GM23338 (cell line): ENCODE data around the gene TEX35. TPM values are rescaled to one million over a fixed set of nuclear protein-coding genes. Genes with fewer than 3 reads are reported as not detected.

ENCODE experiments used
- ATAC-seq: fragments of 200-7000 bp; cut with Tn5 transposase; 3 replicates; pipeline ENCODE4 v1.9.1; 2020
- DNase-seq: peaks from one replicate; pipeline ENCODE4 v3.0.0-alpha.2; 2015; ENCODE audit warnings: low spot score
- H2AFZ ChIP-seq: fragments of 200-600 bp; sonication (generic); 2 replicates; pipeline ENCODE4 v1.8.0; 2016; ENCODE audit warnings: antibody characterized with exemption, mild to moderate bottlenecking, moderate library complexity
- H3F3A ChIP-seq: fragments of 200-600 bp; sonication (generic); replicated peaks from 2 replicates; pipeline ENCODE4 v1.8.0; 2017; ENCODE audit warnings: antibody characterized with exemption, mixed run types, low read depth
- H3K27ac ChIP-seq: fragments of 200-600 bp; sonication (generic); 2 replicates; pipeline ENCODE4 v1.6.1; 2016; ENCODE audit warnings: low read depth
- H3K27me3 ChIP-seq: fragments of 200-600 bp; sonication (generic); 2 replicates; pipeline ENCODE4 v1.8.0; 2016; ENCODE audit warnings: mild to moderate bottlenecking, mixed run types, moderate library complexity; ENCODE audit not compliant: insufficient read depth
- H3K36me3 ChIP-seq: fragments of 200-600 bp; sonication (generic); 2 replicates; pipeline ENCODE4 v1.8.0; 2016; ENCODE audit warnings: mild to moderate bottlenecking; ENCODE audit not compliant: insufficient read depth
- H3K4me1 ChIP-seq: fragments of 200-600 bp; sonication (generic); 2 replicates; pipeline ENCODE4 v1.8.0; 2016; ENCODE audit warnings: mild to moderate bottlenecking, moderate library complexity; ENCODE audit not compliant: insufficient read depth
- H3K4me2 ChIP-seq: fragments of 200-600 bp; sonication (generic); 2 replicates; pipeline ENCODE4 v1.7.1; 2017; ENCODE audit warnings: mixed run types
- H3K4me3 ChIP-seq: fragments of 200-600 bp; sonication (generic); 2 replicates; pipeline ENCODE4 v1.6.1; 2016; ENCODE audit warnings: mixed run types
- H3K79me2 ChIP-seq: fragments of 200-600 bp; sonication (generic); replicated peaks from 2 replicates; pipeline ENCODE4 v1.8.0; 2017; ENCODE audit warnings: mild to moderate bottlenecking; ENCODE audit not compliant: insufficient read depth
- H3K9me2 ChIP-seq: fragments of 200-600 bp; sonication (generic); 2 replicates; pipeline ENCODE4 v1.8.0; 2017; ENCODE audit not compliant: insufficient read depth
- H4K20me1 ChIP-seq: fragments of 200-600 bp; sonication (generic); replicated peaks from 2 replicates; pipeline ENCODE4 v1.8.0; 2017; ENCODE audit warnings: mild to moderate bottlenecking; ENCODE audit not compliant: insufficient read depth
- H3K27ac Mint-ChIP-seq: 2 replicates; pipeline ENCODE4 v1.8.0; 2020; ENCODE audit warnings: inconsistent platforms, mild to moderate bottlenecking, moderate library complexity, mixed read lengths
- H3K27me3 Mint-ChIP-seq: 3 replicates; pipeline ENCODE4 v1.8.0; 2022; ENCODE audit warnings: low read depth, mild to moderate bottlenecking, moderate library complexity, mixed read lengths, inconsistent platforms; ENCODE audit not compliant: insufficient read depth, poor library complexity
- H3K36me3 Mint-ChIP-seq: 3 replicates; pipeline ENCODE4 v1.8.0; 2021; ENCODE audit warnings: low read depth, mild to moderate bottlenecking, inconsistent platforms, moderate library complexity, mixed read lengths
- H3K4me1 Mint-ChIP-seq: 3 replicates; pipeline ENCODE4 v1.8.0; 2020; ENCODE audit warnings: mild to moderate bottlenecking, inconsistent platforms, mixed read lengths
- H3K4me3 Mint-ChIP-seq: 3 replicates; pipeline ENCODE4 v1.8.0; 2021; ENCODE audit warnings: moderate library complexity, mild to moderate bottlenecking, inconsistent platforms, mixed read lengths
- H3K9me3 Mint-ChIP-seq: 3 replicates; pipeline ENCODE4 v1.8.0; 2020; ENCODE audit warnings: moderate library complexity, mild to moderate bottlenecking, inconsistent platforms, mixed read lengths
- CREB1 ChIP-seq: fragments of 250-450 bp; sonication (Bioruptor Pico); IDR thresholded peaks from 2 replicates; pipeline ENCODE4 v1.5.0; 2020; ENCODE audit warnings: low read depth, mild to moderate bottlenecking, moderate library complexity
- ETS1 ChIP-seq: IDR thresholded peaks from 2 replicates; pipeline ENCODE4 v1.6.1; 2016; ENCODE audit warnings: antibody characterized with exemption
- EZH2phosphoT487 ChIP-seq: fragments of 200-600 bp; sonication (generic); IDR thresholded peaks from one replicate; pipeline ENCODE4 v1.8.1; 2018; ENCODE audit warnings: antibody characterized with exemption; ENCODE audit not compliant: unreplicated experiment
- JUNB ChIP-seq: IDR thresholded peaks from one replicate; pipeline ENCODE4 v1.6.1; 2016; ENCODE audit warnings: antibody characterized with exemption; ENCODE audit not compliant: unreplicated experiment
- NANOG ChIP-seq: IDR thresholded peaks from 2 replicates; pipeline ENCODE4 v1.6.1; 2016; ENCODE audit warnings: antibody characterized with exemption, borderline replicate concordance
- POLR2AphosphoS5 ChIP-seq: IDR thresholded peaks from 2 replicates; pipeline ENCODE4 v1.6.1; 2016; ENCODE audit warnings: antibody characterized with exemption, low read depth
- STAT1 ChIP-seq: IDR thresholded peaks from one replicate; pipeline ENCODE4 v1.6.1; 2016; ENCODE audit warnings: antibody characterized with exemption; ENCODE audit not compliant: unreplicated experiment
- ZNF114 ChIP-seq: fragments of 250-450 bp; sonication (Bioruptor Pico); IDR thresholded peaks from 2 replicates; pipeline ENCODE4 v1.5.0; 2020; ENCODE audit warnings: mild to moderate bottlenecking, moderate library complexity
- ZNF331 ChIP-seq: fragments of 250-450 bp; sonication (Bioruptor Pico); IDR thresholded peaks from 2 replicates; pipeline ENCODE4 v1.5.0; 2020; ENCODE audit warnings: low read depth, mild to moderate bottlenecking, moderate library complexity
- polyA plus RNA-seq: library from polyadenylated mRNA; unstranded; fragments of >200 nt; fragmentation: Nextera tagmentation; extraction: Ambion mirVana; gene quantifications from 2 replicates; pipeline ENCODE4 v1.2.1, GENCODE V29; 2016
- total RNA-seq: library from RNA; depleted of rRNA; stranded (reverse); fragments of >200 nt; shearing (Covaris generic); gene quantifications from 2 replicates; pipeline ENCODE4 v1.2.3, GENCODE V29; 2014
- TF ChIP-seq, protein P1 (sequence below), 2 experiments: fragments of 200-600 bp in 1 of 2; sonication (generic) in 1 of 2; conservative IDR thresholded peaks; 2 replicates each; pipeline versions ENCODE4 v1.5.1 to v1.6.1; 2016 to 2017; ENCODE audit warnings: antibody characterized with exemption in 2 of 2, low read depth in 2 of 2, mild to moderate bottlenecking in 2 of 2, moderate library complexity in 1 of 2
- TF ChIP-seq, protein P2 (sequence below): IDR thresholded peaks from one replicate; pipeline ENCODE4 v1.6.1; 2018; ENCODE audit warnings: antibody characterized with exemption; ENCODE audit not compliant: unreplicated experiment
- TF ChIP-seq, protein P3 (sequence below): fragments of 250-450 bp; sonication (Bioruptor Pico); IDR thresholded peaks from 2 replicates; pipeline ENCODE4 v1.5.0; 2020; ENCODE audit warnings: mild to moderate bottlenecking, moderate library complexity

The TEX35 gene
- total and polyA plus RNA-seq, 2 experiments from 2014 or later, result not detected

GRCh38 chr1:178540204-178540603 lies 27.3 kb downstream of the TEX35 start (continued):
- TF ChIP-seq, protein P1, sequence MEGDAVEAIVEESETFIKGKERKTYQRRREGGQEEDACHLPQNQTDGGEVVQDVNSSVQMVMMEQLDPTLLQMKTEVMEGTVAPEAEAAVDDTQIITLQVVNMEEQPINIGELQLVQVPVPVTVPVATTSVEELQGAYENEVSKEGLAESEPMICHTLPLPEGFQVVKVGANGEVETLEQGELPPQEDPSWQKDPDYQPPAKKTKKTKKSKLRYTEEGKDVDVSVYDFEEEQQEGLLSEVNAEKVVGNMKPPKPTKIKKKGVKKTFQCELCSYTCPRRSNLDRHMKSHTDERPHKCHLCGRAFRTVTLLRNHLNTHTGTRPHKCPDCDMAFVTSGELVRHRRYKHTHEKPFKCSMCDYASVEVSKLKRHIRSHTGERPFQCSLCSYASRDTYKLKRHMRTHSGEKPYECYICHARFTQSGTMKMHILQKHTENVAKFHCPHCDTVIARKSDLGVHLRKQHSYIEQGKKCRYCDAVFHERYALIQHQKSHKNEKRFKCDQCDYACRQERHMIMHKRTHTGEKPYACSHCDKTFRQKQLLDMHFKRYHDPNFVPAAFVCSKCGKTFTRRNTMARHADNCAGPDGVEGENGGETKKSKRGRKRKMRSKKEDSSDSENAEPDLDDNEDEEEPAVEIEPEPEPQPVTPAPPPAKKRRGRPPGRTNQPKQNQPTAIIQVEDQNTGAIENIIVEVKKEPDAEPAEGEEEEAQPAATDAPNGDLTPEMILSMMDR (conservative IDR thresholded peaks at IDR 0.05; ENCODE audit: low read depth in 2 of 2), result no peak
- TF ChIP-seq, protein P2, sequence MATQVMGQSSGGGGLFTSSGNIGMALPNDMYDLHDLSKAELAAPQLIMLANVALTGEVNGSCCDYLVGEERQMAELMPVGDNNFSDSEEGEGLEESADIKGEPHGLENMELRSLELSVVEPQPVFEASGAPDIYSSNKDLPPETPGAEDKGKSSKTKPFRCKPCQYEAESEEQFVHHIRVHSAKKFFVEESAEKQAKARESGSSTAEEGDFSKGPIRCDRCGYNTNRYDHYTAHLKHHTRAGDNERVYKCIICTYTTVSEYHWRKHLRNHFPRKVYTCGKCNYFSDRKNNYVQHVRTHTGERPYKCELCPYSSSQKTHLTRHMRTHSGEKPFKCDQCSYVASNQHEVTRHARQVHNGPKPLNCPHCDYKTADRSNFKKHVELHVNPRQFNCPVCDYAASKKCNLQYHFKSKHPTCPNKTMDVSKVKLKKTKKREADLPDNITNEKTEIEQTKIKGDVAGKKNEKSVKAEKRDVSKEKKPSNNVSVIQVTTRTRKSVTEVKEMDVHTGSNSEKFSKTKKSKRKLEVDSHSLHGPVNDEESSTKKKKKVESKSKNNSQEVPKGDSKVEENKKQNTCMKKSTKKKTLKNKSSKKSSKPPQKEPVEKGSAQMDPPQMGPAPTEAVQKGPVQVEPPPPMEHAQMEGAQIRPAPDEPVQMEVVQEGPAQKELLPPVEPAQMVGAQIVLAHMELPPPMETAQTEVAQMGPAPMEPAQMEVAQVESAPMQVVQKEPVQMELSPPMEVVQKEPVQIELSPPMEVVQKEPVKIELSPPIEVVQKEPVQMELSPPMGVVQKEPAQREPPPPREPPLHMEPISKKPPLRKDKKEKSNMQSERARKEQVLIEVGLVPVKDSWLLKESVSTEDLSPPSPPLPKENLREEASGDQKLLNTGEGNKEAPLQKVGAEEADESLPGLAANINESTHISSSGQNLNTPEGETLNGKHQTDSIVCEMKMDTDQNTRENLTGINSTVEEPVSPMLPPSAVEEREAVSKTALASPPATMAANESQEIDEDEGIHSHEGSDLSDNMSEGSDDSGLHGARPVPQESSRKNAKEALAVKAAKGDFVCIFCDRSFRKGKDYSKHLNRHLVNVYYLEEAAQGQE, result no peak
- TF ChIP-seq POLR2AphosphoS5 (no peak), CREB1 (CRISPR knock-in tag) (no peak), STAT1 (no peak), EZH2phosphoT487 (no peak), ZNF114 (CRISPR knock-in tag) (no peak), ZNF331 (no peak), NANOG (no peak), JUNB (no peak)

DNA sequence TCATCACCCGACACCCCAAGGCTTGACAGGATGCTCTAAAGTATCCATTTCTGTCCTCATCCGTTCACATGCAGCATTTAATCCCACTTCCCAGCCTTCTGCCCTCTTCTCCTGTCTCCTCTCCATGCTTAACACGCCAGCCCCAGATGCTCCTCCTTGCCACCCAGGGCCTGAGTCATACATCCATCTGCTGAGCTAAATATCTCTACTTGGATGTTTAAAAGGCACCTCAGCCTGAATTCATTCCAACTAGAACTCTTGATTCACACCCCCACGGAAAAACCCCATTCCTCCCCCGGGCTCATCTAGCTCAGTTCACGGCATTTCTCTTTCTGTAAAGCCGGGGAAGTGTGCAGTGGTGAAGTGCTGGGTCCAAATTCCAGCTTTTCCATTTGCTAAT lies 27.7 kb downstream of the TEX35 start:
- no peak overlapping the region for H3K27ac Mint-ChIP-seq
- Histone ChIP-seq H3K27me3 (no peaks in the 10 kb centered on the region), H3K4me2 (no peak overlapping the region), H3K4me1 (0 out of 2 replicates have a peak, but pooled peaks cover 6% of the 10 kb centered on the region), H4K20me1 (no peaks in the 10 kb centered on the region), H3K36me3 (no peaks in the 10 kb centered on the region), H3K4me3 (no peak overlapping the region), H3F3A (no peaks in the 10 kb centered on the region), H3K79me2 (peaks cover 7% of the 10 kb centered on the region), H2AFZ (no peak overlapping the region), H3K27ac (no peak overlapping the region), H3K9me2 (no peaks in the 10 kb centered on the region)
- H3K4me3 Mint-ChIP-seq, result no peak overlapping the region
- no peaks in the 10 kb centered on the region for H3K9me3 Mint-ChIP-seq
- no peak for DNase-seq
- no peaks in the 10 kb centered on the region; the same call in 2 of the 3 replicates for H3K36me3 Mint-ChIP-seq
- H3K4me1 Mint-ChIP-seq, result peaks cover 13% of the 10 kb centered on the region
- peaks cover 13% of the 10 kb centered on the region for H3K27me3 Mint-ChIP-seq
- ATAC-seq, result no peak
- TF ChIP-seq ETS1 (no peak), STAT1 (no peak), NANOG (no peak), ZNF331 (no peak)
- TF ChIP-seq, protein P3, sequence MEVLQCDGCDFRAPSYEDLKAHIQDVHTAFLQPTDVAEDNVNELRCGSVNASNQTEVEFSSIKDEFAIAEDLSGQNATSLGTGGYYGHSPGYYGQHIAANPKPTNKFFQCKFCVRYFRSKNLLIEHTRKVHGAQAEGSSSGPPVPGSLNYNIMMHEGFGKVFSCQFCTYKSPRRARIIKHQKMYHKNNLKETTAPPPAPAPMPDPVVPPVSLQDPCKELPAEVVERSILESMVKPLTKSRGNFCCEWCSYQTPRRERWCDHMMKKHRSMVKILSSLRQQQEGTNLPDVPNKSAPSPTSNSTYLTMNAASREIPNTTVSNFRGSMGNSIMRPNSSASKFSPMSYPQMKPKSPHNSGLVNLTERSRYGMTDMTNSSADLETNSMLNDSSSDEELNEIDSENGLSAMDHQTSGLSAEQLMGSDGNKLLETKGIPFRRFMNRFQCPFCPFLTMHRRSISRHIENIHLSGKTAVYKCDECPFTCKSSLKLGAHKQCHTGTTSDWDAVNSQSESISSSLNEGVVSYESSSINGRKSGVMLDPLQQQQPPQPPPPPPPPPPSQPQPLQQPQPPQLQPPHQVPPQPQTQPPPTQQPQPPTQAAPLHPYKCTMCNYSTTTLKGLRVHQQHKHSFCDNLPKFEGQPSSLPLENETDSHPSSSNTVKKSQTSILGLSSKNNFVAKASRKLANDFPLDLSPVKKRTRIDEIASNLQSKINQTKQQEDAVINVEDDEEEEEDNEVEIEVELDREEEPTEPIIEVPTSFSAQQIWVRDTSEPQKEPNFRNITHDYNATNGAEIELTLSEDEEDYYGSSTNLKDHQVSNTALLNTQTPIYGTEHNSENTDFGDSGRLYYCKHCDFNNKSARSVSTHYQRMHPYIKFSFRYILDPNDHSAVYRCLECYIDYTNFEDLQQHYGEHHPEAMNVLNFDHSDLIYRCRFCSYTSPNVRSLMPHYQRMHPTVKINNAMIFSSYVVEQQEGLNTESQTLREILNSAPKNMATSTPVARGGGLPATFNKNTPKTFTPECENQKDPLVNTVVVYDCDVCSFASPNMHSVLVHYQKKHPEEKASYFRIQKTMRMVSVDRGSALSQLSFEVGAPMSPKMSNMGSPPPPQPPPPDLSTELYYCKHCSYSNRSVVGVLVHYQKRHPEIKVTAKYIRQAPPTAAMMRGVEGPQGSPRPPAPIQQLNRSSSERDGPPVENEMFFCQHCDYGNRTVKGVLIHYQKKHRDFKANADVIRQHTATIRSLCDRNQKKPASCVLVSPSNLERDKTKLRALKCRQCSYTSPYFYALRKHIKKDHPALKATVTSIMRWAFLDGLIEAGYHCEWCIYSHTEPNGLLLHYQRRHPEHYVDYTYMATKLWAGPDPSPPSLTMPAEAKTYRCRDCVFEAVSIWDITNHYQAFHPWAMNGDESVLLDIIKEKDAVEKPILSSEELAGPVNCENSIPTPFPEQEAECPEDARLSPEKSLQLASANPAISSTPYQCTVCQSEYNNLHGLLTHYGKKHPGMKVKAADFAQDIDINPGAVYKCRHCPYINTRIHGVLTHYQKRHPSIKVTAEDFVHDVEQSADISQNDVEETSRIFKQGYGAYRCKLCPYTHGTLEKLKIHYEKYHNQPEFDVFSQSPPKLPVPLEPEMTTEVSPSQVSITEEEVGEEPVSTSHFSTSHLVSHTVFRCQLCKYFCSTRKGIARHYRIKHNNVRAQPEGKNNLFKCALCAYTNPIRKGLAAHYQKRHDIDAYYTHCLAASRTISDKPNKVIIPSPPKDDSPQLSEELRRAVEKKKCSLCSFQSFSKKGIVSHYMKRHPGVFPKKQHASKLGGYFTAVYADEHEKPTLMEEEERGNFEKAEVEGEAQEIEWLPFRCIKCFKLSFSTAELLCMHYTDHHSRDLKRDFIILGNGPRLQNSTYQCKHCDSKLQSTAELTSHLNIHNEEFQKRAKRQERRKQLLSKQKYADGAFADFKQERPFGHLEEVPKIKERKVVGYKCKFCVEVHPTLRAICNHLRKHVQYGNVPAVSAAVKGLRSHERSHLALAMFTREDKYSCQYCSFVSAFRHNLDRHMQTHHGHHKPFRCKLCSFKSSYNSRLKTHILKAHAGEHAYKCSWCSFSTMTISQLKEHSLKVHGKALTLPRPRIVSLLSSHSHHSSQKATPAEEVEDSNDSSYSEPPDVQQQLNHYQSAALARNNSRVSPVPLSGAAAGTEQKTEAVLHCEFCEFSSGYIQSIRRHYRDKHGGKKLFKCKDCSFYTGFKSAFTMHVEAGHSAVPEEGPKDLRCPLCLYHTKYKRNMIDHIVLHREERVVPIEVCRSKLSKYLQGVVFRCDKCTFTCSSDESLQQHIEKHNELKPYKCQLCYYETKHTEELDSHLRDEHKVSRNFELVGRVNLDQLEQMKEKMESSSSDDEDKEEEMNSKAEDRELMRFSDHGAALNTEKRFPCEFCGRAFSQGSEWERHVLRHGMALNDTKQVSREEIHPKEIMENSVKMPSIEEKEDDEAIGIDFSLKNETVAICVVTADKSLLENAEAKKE, result no peak
